Measurements from ENCODE around the gene COL24A1. TPM values are rescaled to one million over a fixed set of nuclear protein-coding genes. Genes with fewer than 3 reads are reported as not detected.

Gene COL24A1
- total RNA-seq, 1 donor from 2014 or later, result 0.21 TPM

- Histone ChIP-seq H3K36me3 (ENCODE audit: control insufficient read depth, insufficient read depth, low read length) (no peaks in the 10 kb centered on the region), H3K4me3 (ENCODE audit: low read depth, low read length) (no peak overlapping the region), H3K27me3 (ENCODE audit: control insufficient read depth, insufficient read depth, low read length) (no peaks in the 10 kb centered on the region)
- no peak for DNase-seq (ENCODE audit: low read depth)
- TF ChIP-seq, protein P1, sequence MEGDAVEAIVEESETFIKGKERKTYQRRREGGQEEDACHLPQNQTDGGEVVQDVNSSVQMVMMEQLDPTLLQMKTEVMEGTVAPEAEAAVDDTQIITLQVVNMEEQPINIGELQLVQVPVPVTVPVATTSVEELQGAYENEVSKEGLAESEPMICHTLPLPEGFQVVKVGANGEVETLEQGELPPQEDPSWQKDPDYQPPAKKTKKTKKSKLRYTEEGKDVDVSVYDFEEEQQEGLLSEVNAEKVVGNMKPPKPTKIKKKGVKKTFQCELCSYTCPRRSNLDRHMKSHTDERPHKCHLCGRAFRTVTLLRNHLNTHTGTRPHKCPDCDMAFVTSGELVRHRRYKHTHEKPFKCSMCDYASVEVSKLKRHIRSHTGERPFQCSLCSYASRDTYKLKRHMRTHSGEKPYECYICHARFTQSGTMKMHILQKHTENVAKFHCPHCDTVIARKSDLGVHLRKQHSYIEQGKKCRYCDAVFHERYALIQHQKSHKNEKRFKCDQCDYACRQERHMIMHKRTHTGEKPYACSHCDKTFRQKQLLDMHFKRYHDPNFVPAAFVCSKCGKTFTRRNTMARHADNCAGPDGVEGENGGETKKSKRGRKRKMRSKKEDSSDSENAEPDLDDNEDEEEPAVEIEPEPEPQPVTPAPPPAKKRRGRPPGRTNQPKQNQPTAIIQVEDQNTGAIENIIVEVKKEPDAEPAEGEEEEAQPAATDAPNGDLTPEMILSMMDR (IDR thresholded peaks at IDR 0.05; ENCODE audit: insufficient read depth, low read length, poor library complexity, severe bottlenecking), result no peak
Observed at GRCh38 chr1:86110451-86111129, 46.0 kb downstream of the COL24A1 start.

DNA sequence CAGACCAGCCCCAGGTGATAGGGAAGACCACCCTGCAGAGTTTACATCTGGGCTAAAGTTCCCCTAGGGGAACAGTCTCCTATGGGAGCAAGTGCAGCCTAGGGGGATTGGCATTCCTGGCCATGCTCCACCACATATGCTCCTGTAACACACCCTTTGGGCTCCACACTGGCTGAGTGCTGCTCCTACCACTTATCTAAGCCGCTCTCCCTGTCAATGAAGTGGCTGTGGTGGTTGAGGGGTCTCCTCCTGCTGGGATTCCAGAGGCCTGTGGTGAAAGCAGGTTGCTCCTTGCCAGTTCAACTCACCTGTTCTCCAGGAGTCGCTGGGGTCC, 51.1 kb downstream of the COL24A1 start:
- no peak for DNase-seq (ENCODE audit: low read depth)
- no peak overlapping the region for H3K4me3 ChIP-seq (ENCODE audit: low read depth, low read length)

DNA sequence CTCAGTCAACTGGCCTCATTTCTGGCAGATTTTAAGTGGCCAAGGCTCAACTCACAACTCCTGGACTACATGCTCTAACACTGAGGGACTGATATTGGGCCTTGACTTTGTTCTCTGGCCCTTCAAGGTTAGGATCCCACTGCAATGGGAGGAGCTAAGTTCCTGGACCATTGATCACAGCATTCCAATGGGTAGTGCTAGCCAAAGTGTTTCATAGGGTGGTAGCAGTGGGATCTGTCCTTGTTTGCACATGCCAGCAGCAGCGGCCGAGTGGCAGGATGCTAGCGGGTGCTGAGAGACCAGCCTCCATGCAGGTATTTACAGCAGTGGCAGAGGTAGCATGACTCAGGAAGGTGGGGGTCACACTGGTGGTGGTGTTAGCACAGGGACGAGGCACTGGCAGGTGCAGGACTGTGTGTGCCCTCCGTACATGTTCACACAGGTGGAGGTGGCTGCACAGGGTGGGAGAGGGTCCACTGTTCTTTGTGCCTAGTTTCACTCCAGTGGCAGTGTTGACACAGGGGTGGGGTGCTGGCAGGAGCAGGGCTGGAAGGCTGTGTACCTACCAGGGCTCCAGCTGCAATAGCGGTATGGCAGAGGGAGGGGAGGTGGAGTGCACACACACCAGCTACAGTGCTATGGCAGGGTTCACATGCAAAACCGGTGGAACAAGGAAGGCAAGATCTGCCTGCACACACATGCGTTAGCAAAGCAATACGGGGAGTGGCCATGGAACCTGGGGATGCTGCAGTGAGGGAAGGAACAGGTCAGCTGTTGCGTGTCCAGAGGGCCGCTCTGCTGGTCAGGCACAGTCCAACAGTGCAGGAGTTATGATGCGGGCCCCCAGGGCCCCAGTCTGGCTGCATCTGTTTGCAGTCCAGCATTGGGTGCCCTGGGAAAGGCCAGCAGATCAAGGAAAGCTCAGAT, 51.7 kb downstream of the COL24A1 start:
- no peaks in the 10 kb centered on the region for H3K36me3 ChIP-seq (ENCODE audit: control insufficient read depth, insufficient read depth, low read length)
- H3K27me3 ChIP-seq (ENCODE audit: control insufficient read depth, insufficient read depth, low read length), result no peaks in the 10 kb centered on the region
- H3K4me3 ChIP-seq (ENCODE audit: low read depth, low read length), result no peak overlapping the region
- TF ChIP-seq, protein P1 (IDR thresholded peaks at IDR 0.05; ENCODE audit: insufficient read depth, low read length, poor library complexity, severe bottlenecking), result no peak
- DNase-seq (ENCODE audit: low read depth), result no peak

More for the DNA sequence above, 51.1 kb downstream of the COL24A1 start:
- TF ChIP-seq, protein P1 (IDR thresholded peaks at IDR 0.05; ENCODE audit: insufficient read depth, low read length, poor library complexity, severe bottlenecking), result no peak
- Histone ChIP-seq H3K27me3 (ENCODE audit: control insufficient read depth, insufficient read depth, low read length) (no peaks in the 10 kb centered on the region), H3K36me3 (ENCODE audit: control insufficient read depth, insufficient read depth, low read length) (no peaks in the 10 kb centered on the region)

DNA sequence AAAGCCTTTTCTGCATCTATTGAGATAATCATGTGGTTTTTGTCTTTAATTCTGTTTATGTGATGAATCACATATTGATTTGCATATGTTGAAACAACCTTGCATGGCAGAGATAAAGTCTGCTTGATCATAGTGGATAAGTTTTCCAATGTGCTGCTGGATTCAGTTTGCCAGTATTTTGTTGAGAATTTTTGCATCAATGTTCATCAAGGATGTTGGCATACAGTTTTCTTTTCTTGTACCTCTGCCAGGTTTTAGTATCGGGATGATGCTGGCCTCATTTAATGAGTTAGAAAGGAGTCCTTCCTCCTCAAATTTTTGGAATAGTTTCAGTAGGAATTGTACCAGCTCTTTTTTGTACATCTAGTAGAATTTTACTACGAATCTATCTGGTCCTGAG, 55.0 kb downstream of the COL24A1 start:
- no peak for DNase-seq (ENCODE audit: low read depth)
- Histone ChIP-seq H3K27me3 (ENCODE audit: control insufficient read depth, insufficient read depth, low read length) (no peaks in the 10 kb centered on the region), H3K4me3 (ENCODE audit: low read depth, low read length) (no peak overlapping the region), H3K36me3 (ENCODE audit: control insufficient read depth, insufficient read depth, low read length) (no peaks in the 10 kb centered on the region)
- TF ChIP-seq, protein P1 (IDR thresholded peaks at IDR 0.05; ENCODE audit: insufficient read depth, low read length, poor library complexity, severe bottlenecking), result no peak

- Histone ChIP-seq H3K27me3 (ENCODE audit: control insufficient read depth, insufficient read depth, low read length) (no peaks in the 10 kb centered on the region), H3K36me3 (ENCODE audit: control insufficient read depth, insufficient read depth, low read length) (no peaks in the 10 kb centered on the region), H3K4me3 (ENCODE audit: low read depth, low read length) (no peak overlapping the region)
- TF ChIP-seq, protein P1 (IDR thresholded peaks at IDR 0.05; ENCODE audit: insufficient read depth, low read length, poor library complexity, severe bottlenecking), result no peak
- DNase-seq (ENCODE audit: low read depth), result no peak
Observed at GRCh38 chr1:86100401-86100800, 56.2 kb downstream of the COL24A1 start.

Data from kidney epithelial cell (primary cell).